Fibroblast of lung (primary cell): ENCODE data around the gene GALNT7. TPM values are rescaled to one million over a fixed set of nuclear protein-coding genes. Genes with fewer than 3 reads are reported as not detected.

ENCODE experiments used
- DNase-seq, 2 donors: peaks; one replicate each; pipeline versions ENCODE4 v3.0.0 to v3.0.0-alpha.2; 2010; ENCODE audit warnings: low read depth in 2 of 2
- H2AFZ ChIP-seq: 2 replicates; pipeline ENCODE4 v1.5.1; 2012; ENCODE audit warnings: low read length, control low read depth, inconsistent platforms
- H3K27ac ChIP-seq: 2 replicates; pipeline ENCODE4 v1.5.1; 2011; ENCODE audit warnings: low read length, control low read depth; ENCODE audit not compliant: insufficient read depth
- H3K27me3 ChIP-seq: 2 replicates; pipeline ENCODE4 v1.5.1; 2011; ENCODE audit warnings: mild to moderate bottlenecking, low read length; ENCODE audit not compliant: control insufficient read depth, insufficient read depth
- H3K36me3 ChIP-seq: 2 replicates; pipeline ENCODE4 v1.5.1; 2011; ENCODE audit warnings: low read length; ENCODE audit not compliant: control insufficient read depth, insufficient read depth
- H3K4me1 ChIP-seq: 2 replicates; pipeline ENCODE4 v1.5.1; 2011; ENCODE audit warnings: low read length; ENCODE audit not compliant: control insufficient read depth, insufficient read depth; ENCODE audit errors: extremely low read depth
- H3K4me2 ChIP-seq: 2 replicates; pipeline ENCODE4 v1.5.1; 2011; ENCODE audit warnings: low read length, control low read depth; ENCODE audit not compliant: insufficient read depth; ENCODE audit errors: extremely low read depth
- H3K4me3 ChIP-seq, 4 experiments: fragments of 200-600 bp in 1 of 4; sonication (generic) in 1 of 4; replicated peaks in 1 of 4; 2 replicates each; pipeline ENCODE4 v1.5.1; 2011 to 2016; ENCODE audit warnings: low read length in 4 of 4, low read depth in 3 of 4, mild to moderate bottlenecking in 3 of 4, control low read depth in 2 of 4, inconsistent platforms in 1 of 4, mixed read lengths in 1 of 4; ENCODE audit not compliant: insufficient read depth in 1 of 4; ENCODE audit errors: control extremely low read depth in 1 of 4
- H3K79me2 ChIP-seq: 2 replicates; pipeline ENCODE4 v1.5.1; 2012; ENCODE audit warnings: mild to moderate bottlenecking, low read length, inconsistent platforms; ENCODE audit not compliant: control insufficient read depth, insufficient read depth
- H3K9ac ChIP-seq: 2 replicates; pipeline ENCODE4 v1.5.1; 2011; ENCODE audit warnings: mild to moderate bottlenecking, low read length, control low read depth; ENCODE audit not compliant: insufficient read depth
- H3K9me3 ChIP-seq: 2 replicates; pipeline ENCODE4 v1.5.1; 2012; ENCODE audit warnings: low read depth, low read length; ENCODE audit not compliant: control insufficient read depth, insufficient read depth
- H4K20me1 ChIP-seq: 2 replicates; pipeline ENCODE4 v1.5.1; 2011; ENCODE audit warnings: low read length; ENCODE audit not compliant: control insufficient read depth, insufficient read depth; ENCODE audit errors: extremely low read depth
- CTCF ChIP-seq, 2 donors: IDR thresholded peaks in 1 of 2; conservative IDR thresholded peaks in 1 of 2; 1 replicate in 1 of 2; 2 replicates in 1 of 2; pipeline ENCODE4 v1.5.1; 2011 to 2012; ENCODE audit warnings: low read length in 2 of 2, control low read depth in 1 of 2, inconsistent platforms in 1 of 2, low read depth in 1 of 2, mild to moderate bottlenecking in 1 of 2
- EZH2 ChIP-seq: IDR thresholded peaks from 2 replicates; pipeline ENCODE4 v1.5.1; 2012; ENCODE audit warnings: low read length, control low read depth, mild to moderate bottlenecking; ENCODE audit errors: missing control alignments
- polyA plus RNA-seq, 2 donors: library from polyadenylated mRNA; depleted of rRNA in 1 of 2; stranded (reverse) in 1 of 2; unstranded in 1 of 2; fragments of >200 nt; gene quantifications; 2 replicates each; pipeline ENCODE4 v1.2.1, GENCODE V29; 2011 to 2012; ENCODE audit warnings: missing spikeins in 1 of 2
- total RNA-seq: library from RNA; depleted of rRNA; stranded (reverse); fragments of >200 nt; gene quantifications from 2 replicates; pipeline ENCODE4 v1.2.1, GENCODE V29; 2014

The GALNT7 gene
- total and polyA plus RNA-seq, 2 donors (not counting 1 experiment from before 2014, with no cell fraction given): 40.4 to 45.4 TPM

DNA sequence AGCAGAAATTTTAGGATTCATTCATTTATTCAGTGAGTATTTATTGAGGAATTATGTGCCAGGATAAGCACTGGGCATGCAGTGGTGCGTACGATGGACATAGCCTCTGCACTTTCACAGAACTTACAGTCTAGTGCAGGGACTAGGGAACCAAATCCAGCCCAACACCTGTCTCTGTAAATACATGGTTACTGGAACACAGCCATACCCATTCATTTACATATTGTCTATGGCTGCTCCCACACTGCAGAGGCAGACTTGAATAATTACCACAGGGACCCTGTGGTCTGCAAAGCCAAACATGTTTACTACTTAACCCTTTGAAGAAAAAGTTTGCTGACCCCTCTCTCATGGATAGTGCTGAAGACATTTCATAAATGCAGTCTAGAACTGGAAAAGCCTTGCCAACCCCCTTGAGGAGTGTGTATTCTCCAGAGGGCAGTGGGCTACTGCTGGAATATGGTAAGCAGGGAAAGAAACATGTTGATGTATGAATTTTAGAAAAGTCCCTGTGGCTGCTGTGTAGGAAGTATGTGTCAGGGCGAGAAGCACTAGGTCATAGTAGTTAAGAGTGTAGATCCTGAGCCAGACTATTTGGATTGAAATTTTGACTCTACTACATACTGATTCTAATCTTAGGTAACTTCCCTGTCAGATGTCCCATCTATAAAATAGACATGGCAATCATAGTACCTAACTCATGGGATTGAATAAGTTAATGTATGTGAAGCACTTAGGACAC is 75.5 kb downstream of the GALNT7 start:
- Histone ChIP-seq H2AFZ (no peak overlapping the region), H3K79me2 (no peaks in the 10 kb centered on the region), H3K36me3 (no peaks in the 10 kb centered on the region), H3K27me3 (no peaks in the 10 kb centered on the region), H3K9ac (no peak overlapping the region), H3K9me3 (no peaks in the 10 kb centered on the region), H3K4me2 (no peak overlapping the region), H3K4me3 (no peak overlapping the region), H3K27ac (no peak overlapping the region), H3K4me1 (peaks cover 3% of the 10 kb centered on the region), H4K20me1 (no peaks in the 10 kb centered on the region)
- DNase-seq: no peak
- no peak for TF ChIP-seq CTCF (conservative IDR thresholded peaks at IDR 0.05 in 1 of 2, IDR thresholded peaks at IDR 0.05 in 1 of 2; ENCODE audit: low read depth in 1 of 2, low read length in 2 of 2)
- TF ChIP-seq EZH2: no peak

- Histone ChIP-seq H4K20me1 (no peaks in the 10 kb centered on the region), H3K4me3 (no peak overlapping the region), H3K9me3 (no peaks in the 10 kb centered on the region), H3K36me3 (no peaks in the 10 kb centered on the region), H3K79me2 (no peaks in the 10 kb centered on the region), H3K27me3 (no peaks in the 10 kb centered on the region), H3K4me2 (no peak overlapping the region), H2AFZ (no peak overlapping the region), H3K9ac (no peak overlapping the region), H3K27ac (no peak overlapping the region), H3K4me1 (peaks cover 3% of the 10 kb centered on the region)
- DNase-seq: no peak
- TF ChIP-seq CTCF (conservative IDR thresholded peaks at IDR 0.05 in 1 of 2, IDR thresholded peaks at IDR 0.05 in 1 of 2; ENCODE audit: low read depth in 1 of 2, low read length in 2 of 2): no peak
- TF ChIP-seq EZH2: no peak
Measured at GRCh38 chr4:173245952-173246351, 77.3 kb downstream of the GALNT7 start.

GRCh38 chr4:173246719-173247118 is 78.1 kb downstream of the GALNT7 start:
- no peak overlapping the region for H3K27ac ChIP-seq
- no peak overlapping the region for H2AFZ ChIP-seq
- H3K4me2 ChIP-seq: no peak overlapping the region
- DNase-seq: no peak
- peaks cover 3% of the 10 kb centered on the region for H3K4me1 ChIP-seq
- H3K9ac ChIP-seq: no peak overlapping the region
- no peaks in the 10 kb centered on the region for H3K36me3 ChIP-seq
- no peak for TF ChIP-seq CTCF (conservative IDR thresholded peaks at IDR 0.05 in 1 of 2, IDR thresholded peaks at IDR 0.05 in 1 of 2; ENCODE audit: low read depth in 1 of 2, low read length in 2 of 2)
- TF ChIP-seq EZH2: no peak
- H3K9me3 ChIP-seq: no peaks in the 10 kb centered on the region
- H3K27me3 ChIP-seq: no peaks in the 10 kb centered on the region
- no peaks in the 10 kb centered on the region for H3K79me2 ChIP-seq
- H4K20me1 ChIP-seq: no peaks in the 10 kb centered on the region
- H3K4me3 ChIP-seq: no peak overlapping the region
